GM18868 (cell line): ENCODE data around the gene CDH4.

ENCODE experiments used
- ATAC-seq: cut with Tn5 transposase; IDR thresholded peaks from one replicate; pipeline ENCODE4 v1.9.1; 2021; ENCODE audit warnings: mild to moderate bottlenecking, moderate library complexity; ENCODE audit not compliant: unreplicated experiment

CDH4 gene

DNA sequence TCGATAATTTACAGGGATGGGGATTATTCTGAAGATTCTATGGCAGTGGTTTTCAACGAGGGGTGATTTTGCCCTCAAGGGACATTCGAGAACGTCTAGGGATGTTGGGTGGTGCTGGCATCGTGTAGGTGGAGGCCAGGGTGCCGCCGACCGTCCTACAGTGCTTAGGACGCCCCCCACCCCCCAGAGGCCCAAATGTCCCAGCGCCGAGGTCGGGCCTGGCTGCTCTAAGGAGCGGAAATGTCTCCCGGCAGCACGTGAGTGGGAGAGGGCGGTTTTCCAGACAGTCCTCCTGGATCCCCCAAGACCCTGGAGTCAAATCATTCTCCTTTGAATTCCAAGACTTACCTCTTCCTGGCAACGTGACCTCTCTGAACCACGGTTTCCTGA is 101.9 kb downstream of the CDH4 start:
- ATAC-seq = no peak

DNA sequence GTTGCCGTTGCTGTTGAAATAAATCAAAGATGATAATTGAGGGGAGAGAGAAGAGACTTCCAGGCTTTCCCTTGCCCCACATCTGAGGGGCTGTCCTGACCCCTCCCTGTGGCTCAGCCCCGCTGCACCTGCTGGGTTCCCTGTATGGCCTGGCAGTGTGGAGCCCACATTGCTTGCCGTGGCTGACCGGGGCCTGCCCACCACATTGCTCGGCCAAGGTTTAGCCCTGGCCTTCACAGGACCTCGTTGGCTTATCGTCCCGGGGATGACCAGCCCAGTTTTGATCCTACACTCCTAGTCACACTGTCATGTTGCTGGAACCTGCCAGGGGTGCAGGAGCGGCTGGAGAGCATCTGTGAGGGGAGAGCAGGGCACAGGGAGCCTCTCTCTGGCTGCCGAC is 102.4 kb downstream of the CDH4 start:
- no peak for ATAC-seq

DNA sequence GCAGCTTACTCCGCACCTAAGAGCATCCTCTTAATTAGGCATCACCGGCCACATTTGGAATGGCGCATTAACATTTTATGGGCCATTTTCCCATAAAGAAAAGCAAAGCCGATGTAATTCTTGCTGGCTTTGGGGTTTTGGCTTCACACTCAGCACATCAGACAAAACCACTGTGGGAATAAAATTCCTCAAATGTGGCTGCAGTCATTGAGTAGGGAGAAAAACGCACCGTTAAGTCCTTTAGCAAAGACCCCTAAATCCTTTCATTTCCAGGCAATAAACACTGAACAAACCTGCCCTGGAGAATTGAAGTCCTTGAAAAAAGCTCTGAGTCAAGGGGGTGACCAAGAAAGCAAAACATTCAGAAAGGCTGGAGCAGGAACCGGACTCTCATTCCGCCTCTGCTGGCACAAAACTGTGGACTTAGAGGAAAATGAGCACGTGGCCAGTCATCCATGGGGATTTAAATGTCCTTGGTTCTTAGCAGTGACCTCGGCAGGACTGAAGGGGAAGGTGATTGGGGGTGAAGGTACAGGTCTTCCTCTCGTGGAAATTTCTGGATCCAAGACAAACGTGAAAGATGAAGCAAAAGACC is 102.9 kb downstream of the CDH4 start:
- ATAC-seq = no peak

DNA sequence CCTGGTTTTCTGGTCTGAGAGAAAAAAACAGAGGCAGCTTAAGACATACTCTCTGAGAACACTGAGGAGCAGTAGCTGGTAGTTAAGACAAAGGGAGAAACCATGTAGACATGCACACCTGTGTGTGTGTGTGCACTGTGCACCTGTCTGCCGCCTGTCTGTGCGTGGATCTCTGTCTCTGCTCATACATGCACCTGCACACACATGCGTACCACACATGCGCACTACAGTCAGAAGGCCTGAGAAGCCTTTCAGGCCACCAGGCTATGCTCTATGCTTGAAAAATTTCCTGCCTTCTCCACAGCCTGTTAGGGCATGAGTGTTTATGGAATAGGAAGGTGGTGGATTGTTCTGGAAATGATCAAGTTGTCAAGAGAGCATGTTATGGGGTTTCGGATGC is 103.5 kb downstream of the CDH4 start:
- no peak for ATAC-seq

DNA sequence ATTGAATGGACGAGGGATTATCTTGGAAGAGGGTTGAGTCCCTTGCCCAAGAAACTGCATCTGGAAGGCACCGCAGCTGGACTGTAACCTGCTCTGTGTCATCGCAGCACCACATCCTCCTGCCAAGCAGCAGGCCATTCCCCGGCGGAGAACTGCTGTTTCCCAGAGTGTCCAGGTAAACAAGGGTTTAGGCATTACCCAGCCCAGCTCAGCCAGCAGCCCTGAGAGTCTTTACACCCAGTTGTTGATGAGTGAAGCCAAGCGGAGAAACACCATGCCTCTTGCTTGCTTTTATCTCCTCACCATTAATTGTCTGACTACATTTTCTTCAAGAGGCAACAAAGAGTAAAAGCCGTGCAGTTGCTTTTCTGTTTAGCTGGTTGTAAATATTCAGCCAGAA is 104.1 kb downstream of the CDH4 start:
- no peak for ATAC-seq

DNA sequence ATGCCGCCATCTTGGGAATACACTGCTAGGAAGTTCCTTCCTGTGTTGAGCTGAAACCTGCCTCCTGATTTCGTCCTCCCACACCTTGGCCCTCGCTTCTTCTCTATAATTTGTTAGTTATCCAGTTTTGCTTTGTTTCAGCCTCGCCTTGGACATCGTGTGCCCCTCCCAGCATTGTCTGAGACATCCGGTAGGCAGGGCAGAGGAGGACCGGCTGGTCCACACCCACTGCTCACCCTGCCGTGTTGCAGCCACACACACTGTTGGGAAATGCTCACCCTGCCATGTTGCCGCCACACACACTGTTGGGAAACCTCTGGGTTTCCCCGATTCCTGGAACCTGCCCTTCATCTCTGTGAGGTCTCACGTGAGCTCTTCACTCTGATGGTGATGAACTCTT is 105.1 kb downstream of the CDH4 start:
- no peak for ATAC-seq

DNA sequence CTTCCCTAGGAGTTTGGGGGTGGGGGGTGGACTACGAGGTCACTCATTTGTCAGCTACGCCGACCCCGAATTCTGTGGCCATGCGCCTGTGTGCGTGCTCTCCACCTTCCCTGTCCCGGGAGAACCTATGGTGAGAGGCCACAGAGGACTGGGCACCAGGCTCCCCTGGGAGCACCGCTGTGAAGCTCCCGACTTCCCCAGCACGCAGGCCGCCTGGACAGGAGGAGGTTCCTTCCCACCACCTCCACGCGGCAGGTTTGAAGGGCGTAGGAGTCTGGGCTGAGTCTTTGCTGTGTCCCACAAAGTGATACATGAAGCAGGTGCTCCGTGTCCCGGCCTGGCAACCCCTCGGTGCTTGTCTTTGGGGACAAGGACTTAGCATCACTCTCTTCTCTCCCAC is 107.2 kb downstream of the CDH4 start:
- no peak for ATAC-seq

DNA sequence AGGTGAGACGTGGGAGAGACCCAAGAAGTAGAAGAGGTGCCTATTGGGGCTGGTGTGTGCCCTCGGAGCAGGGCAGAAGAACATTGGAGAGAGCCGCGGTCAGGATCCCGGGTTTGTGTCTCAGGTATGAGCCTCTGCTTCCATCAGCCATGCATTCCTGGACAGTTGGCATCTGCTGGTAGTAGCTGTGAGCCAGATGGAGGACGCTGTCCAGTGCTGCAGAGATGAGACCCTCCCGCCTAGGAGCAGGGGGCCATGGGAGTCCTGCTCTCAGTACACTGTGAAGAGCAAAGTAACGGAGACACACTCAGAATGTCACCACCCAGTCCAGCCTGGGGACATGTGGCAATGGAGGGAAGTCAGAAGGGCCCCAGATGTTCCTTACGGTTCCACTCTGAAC is 108.2 kb downstream of the CDH4 start:
- ATAC-seq = no peak

DNA sequence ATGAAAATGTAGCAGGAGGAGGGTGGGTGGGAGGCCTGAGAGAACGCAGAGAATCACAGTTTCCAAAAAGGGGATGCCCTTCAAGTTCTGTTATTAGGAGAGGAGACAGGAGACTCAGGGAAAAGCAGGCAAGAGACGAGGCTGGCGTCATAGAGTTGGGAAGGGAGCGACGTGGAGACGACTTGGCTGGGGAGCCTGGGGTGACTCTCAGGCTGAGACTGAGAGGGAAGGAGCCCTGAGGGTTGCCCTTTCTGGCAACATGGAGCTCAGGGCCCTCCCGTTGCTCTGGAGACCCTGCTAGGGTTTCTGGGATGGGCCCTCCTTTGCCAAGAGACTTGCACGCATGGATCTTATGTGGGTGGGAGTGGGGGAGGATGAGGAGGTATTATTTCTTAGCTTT is 108.9 kb downstream of the CDH4 start:
- ATAC-seq = no peak

DNA sequence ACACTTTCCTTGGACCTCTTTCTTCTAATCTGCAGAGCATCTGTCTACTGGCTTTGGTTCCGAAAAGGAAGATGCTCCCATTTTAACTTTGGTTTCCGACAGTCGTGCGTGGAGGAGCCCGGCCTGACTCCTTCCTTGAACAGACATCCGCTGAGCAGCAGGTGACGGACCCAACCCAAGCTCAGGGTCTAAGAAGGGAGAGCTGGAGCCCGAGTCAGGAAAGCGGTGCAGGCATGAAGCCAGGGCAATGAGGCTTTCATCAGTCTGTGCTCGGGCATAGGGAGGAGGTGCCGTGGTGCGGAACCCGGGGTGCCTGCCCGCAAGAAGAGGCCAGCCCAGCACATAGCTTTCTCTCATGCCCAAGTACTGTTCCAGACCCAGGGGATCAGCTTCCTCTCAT is 109.4 kb downstream of the CDH4 start:
- ATAC-seq = no peak

DNA sequence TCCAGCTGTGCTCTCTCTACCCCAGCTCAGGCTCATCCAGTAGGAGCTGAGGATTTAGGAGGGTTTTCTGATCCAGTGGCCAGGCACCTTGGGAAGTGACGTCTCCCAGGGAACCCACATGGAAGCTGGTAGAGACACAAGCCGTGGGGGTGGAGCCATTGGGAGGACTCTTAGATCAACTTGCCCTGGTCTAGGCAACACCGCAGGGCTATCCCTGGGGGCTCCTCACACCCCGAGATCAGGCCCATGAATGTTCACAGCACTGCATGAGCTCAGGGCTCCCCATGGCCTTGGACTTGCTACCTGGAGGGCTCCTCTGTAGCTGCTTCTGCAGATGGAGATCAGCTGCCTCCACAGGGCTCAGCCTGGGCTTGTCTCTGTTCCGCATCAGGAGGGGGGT is 112.1 kb downstream of the CDH4 start:
- no peak for ATAC-seq

DNA sequence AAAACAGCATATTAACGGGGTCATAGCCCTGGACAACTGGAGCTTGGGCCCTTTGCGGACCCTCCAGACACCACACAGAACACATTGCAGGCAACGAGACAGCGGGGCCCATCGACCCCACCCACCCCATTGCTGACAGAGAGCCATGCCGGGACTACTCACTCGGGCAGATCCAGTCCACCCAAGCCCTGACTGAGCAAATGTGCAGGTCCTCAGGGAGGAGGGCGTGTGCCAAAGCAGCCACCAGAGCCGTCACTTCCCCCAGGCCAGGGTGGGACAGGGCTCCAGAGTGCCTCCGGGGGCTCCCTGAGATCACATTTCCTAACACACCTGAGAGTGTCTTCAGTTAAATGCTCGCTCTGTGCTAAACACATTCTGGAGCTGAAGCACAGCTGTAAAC is 114.9 kb downstream of the CDH4 start:
- ATAC-seq = no peak

DNA sequence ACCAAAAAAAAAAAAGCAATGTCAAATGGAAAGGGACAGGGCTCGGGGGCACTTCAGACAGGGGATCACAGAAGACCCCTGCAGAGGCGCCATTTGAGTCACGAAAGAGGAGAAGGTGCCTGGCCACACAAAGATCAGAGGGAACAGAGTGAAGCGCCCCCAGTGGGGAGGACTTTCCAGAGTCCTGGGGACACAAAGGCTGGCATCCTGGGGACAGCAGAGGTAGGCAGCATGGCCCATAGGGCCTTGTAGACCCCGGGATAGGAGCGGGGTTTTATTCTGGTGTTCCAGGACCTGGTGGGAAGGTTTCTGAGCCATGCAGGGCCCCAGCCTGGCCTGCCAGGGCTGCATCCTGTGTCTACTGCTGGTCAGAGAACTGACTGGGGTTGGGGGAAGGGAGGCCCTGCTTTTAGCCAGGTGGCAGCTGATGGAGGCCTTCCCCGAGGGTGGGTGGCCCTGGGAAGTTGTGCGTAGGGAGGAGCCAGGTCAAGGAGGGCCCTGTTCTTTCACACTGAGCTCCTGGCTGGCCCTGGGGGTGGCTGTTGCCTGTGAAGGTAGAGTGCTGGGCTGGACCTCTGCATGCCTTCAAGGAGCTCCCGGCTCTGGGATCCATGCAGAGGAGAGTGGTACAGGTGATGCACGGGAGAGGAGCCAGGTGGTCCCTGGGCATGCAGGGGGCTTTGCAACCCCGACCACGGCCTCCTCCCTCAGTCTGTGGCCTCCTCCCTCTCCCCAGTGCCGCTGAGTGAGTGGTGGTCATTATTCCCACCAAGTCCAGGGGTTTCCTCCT is 117.9 kb downstream of the CDH4 start:
- no peak for ATAC-seq

DNA sequence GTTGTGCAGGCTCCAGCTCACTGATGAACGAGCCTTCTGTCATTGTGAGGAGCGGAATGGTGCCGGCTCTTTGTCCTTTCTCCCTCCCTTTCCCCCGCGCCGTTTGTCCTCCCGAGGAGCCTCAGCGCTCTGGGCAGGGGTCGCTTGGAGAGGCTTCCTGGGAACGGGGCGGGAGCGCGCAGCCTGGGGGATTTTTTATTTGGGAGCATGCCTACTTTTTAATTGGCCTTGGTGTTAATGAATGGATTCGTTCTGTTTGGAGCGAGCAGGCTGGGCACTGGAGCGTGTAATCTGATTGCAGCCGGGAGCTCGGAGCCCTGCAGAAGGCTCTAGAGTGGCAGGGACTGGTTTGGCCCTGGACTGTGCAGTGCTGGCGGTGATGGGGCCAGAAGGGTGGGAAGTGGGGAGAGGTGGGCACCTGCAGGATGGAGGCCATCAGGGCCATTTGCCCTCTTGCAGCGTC is 118.8 kb downstream of the CDH4 start:
- no peak for ATAC-seq

DNA sequence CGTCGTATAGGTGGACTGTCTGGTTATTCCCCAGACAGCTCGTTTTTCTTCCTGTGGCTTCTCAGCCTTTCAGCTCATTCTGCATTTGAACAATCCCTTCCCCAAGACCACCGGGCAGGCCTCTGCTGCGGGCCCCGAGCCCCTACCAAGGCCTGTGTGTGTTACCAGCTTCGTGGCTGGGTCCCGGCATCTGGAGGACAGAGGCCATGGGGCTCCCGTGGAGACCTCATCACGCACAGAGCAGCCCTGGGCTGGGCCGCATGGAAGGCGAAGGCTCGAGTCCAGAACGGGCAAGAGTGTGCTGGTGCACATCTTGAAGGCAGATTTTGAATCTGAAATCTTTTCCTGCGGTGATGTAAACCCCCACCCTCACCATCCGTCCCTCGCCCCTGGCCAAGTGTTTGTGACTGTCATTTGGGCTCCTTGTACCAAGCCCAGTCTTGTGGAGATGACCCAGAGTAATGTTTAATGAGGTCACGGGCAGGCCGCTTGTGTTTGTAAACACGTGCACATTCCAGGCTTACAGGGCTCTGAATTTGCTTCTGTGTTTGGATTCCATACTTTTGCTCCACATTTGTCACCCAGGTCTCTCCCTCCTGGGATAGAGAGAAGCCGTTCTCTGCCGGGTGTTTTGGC is 119.6 kb downstream of the CDH4 start:
- no peak for ATAC-seq

DNA sequence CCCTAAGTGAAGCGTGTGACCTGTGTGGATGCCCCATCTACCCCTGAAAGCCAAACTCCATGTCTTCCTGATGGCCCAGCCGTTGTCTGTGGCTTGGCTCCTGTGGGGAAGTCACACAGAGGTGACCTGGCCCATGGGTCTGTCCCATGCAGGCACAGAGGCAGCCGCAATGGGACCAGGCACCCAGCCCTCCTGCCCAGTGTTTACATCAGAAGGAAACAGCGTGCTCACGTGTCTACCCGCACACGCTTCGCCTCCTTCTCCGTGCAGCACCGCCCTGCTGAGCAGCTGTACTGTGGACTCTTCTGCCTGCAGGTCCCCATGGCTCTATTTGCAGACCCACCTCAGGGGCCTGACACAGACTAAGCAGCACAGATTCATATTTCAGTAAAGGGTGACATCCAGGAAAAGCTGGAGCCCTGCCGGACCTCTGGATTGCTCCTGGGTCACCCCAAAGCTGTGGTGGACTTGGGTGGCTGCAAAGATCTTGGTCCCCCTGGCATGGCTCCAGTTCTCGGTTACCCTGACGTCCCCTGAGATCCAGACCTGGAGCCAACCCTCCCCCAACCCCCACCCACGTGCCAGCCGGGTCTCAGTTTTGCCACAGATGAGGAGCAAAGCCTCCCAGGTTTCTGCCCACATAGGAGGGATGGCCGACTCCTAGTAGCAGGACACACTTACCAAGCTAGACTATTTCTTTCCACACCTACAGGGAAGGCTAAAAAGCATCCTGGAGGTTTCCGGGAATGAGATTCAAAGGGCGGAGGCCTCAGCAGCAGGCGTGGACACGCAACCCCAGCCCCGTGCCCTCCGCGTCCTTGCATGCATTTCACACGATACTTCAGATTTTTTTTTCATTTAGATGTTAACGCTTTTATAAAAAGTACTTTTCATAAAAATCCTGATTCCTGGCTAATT is 120.3 kb downstream of the CDH4 start:
- no peak for ATAC-seq

DNA sequence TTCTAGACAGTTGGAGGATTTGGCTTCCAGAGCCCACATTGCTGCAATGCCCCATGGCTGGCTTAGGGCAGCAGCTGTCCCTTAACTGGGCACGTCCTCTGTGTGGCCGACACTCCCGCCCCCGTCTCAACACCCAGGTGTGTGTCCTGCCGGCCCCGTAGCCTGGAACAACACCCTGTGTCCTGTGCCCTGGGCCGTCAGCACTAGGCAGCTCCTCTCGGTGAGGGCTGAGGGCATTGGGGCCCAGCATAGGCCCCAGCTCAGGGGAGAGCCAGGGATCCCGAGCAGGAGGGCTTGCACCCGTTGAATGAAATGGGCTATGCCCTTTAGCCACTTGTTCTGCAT is 121.0 kb downstream of the CDH4 start:
- no peak for ATAC-seq

DNA sequence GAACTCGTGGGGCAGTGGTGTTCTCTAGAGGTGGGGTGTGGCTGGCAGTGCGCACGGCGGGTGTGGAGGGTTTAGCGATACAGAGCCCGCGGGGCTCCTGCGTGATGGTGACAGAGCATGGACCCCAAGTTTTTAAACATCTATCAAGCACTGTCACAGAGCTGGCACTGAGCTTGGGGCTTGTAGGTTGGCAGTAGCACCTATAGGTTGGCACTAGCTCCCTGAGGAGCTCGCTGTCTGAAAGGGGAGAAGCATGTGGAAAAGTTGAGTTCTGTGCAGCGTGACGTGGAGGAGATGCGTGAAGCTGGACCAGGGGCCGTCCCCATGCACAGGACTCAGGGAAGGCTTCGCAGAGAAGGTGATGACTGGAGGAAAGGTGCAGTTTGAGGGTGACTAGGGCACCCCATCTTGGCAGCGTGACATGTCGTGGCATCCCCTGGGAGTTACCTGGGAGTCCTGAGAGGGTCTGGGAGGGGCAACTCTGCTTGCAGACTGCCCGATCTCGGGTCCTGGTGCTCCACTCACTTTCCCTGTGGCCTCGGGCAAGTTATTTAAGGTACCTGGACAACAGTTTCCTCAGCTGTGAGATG is 122.0 kb downstream of the CDH4 start:
- no peak for ATAC-seq

DNA sequence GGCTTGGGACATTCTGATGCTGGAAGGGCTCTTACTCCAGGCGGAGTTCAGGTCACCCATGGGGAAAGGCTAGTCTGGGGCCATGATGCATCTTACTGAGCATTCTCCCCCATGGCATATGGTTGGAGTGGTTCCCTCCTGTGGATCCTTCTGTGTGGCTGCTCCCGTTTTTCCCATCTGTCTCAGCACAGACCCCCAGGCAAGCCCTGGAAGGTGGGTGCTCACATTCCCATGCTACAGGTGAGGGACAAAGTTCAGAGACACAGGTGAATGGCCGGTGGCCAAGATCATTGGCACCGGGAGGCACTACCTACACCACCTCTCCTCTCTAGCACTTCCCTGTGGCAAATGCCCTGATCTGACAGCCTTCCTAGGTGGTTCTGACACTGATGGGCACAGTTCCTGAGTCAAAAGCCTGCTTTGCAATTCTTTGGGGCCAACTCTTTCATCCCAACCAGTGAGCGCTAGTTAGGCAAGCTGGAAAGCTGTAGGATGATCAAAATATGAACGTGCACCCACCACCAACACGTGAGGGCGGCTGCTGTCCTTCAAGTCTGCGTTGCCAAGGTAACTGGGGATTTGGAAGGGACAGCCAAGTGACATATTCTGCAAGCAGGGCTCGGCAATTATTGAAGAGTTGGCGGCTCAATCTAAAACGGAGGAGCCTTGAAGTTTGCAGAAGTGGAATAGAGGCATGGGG is 124.6 kb downstream of the CDH4 start:
- no peak for ATAC-seq

DNA sequence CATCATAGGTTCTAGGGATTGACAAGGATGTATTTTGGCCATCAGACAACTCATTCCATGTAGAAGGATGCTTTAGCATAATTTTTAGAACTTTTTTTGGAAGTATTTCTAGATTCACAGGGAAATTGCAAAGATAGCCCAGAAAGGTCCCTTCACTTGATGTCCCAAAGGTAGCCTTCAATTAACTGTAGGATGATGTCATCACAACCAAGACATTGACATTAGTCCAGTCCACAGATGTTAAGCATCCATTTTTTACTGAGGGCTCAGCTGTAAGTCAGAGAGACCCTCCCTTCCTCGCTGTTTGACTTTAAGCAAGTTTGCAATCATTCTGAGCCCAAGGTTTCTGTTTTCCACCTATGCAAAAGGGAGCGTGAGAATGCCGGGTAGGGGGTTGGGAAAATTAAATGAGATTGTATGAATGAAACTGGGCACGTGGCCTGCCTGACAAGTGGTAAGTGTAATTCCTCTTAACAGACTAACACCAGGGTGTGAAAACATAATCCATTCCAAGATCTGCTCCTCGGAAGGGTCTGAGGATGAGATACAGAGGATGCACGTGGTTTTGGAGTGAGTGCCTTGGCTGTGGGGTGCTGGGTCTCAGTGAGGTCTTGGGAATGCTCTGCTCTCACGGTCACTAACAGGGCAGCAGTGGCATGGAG is 126.8 kb downstream of the CDH4 start:
- ATAC-seq = no peak
